ENCODE data around the gene SYN1. TPM values are rescaled to one million over a fixed set of nuclear protein-coding genes. Genes with fewer than 3 reads are reported as not detected.

SYN1 gene
- polyA plus RNA-seq, 1 experiment: 0.23 TPM

DNA sequence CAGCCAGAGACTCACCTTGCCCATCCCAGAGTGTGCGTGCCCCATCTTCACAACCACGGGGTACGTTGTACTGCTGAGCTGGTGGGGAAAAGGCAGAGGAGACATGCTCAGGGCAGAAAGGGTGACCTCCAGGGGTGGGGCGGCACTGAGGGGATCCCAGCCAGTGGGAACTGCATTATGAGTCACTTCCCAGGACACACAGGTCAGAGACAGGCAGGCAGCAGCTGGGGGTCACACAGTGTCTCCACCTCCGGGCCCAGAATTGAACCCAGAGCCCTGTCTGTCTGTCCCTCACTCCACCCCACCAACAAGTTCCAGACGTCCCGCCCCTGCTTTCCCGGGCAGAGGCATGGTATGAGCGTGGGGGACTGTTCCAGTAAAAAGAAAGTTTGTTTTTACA lies 42.2 kb downstream of the SYN1 start:
- ChIA-PET POLR2A (no interaction called here), CTCF (no interaction called here)
- H3K4me3 ChIP-seq (ENCODE audit: low read depth, low read length): no peak overlapping the region
- no peaks in the 10 kb centered on the region for H3K27me3 ChIP-seq (ENCODE audit: control insufficient read depth, insufficient read depth, low read length)
- H3K36me3 ChIP-seq (ENCODE audit: control insufficient read depth, insufficient read depth, low read length): no peaks in the 10 kb centered on the region
- TF ChIP-seq, protein P1, sequence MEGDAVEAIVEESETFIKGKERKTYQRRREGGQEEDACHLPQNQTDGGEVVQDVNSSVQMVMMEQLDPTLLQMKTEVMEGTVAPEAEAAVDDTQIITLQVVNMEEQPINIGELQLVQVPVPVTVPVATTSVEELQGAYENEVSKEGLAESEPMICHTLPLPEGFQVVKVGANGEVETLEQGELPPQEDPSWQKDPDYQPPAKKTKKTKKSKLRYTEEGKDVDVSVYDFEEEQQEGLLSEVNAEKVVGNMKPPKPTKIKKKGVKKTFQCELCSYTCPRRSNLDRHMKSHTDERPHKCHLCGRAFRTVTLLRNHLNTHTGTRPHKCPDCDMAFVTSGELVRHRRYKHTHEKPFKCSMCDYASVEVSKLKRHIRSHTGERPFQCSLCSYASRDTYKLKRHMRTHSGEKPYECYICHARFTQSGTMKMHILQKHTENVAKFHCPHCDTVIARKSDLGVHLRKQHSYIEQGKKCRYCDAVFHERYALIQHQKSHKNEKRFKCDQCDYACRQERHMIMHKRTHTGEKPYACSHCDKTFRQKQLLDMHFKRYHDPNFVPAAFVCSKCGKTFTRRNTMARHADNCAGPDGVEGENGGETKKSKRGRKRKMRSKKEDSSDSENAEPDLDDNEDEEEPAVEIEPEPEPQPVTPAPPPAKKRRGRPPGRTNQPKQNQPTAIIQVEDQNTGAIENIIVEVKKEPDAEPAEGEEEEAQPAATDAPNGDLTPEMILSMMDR (IDR thresholded peaks at IDR 0.05; ENCODE audit: insufficient read depth, low read depth, low read length): no peak
- DNase-seq (ENCODE audit: low read depth): no peak

DNA sequence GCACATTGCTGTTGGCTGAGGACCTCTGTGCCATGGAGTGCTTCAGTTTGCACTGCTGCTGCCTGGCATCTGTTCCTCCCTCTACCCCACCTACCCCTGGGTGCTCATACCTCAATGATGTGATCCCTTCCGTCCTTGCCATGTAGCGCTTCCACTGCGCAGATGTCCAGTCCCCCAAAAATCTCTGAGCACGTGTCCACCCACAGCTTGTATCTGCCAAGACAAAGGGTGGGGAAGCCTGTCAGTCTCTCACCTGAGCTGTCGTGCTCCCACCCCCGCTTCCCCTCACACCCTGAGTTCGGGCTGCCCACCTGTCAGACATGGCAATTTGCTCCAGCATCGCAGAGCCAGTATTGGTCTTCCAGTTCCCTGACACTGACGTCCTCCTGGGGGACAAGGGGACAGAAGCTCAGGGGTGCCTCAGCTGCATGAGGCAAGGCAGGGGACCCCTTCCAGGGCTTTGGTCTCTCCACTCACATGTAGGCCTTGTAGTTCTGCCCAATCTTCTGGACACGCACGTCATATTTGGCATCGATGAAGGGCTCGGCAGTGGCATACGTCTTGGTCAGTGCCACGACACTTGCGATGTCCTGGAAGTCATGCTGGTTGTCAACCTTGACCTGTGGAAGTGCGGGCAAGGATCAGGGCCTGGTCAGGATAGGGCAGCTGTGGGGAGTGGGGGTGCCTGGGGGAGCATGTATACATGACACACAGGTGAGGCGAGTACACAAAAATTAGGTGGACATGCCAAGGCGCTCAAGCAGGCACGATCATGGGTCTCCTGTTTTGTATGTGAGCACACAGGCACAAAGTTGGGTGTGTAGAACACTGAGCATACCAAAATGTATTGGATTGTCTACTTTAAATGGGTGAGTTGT lies 43.4 kb downstream of the SYN1 start:
- H3K36me3 ChIP-seq (ENCODE audit: control insufficient read depth, insufficient read depth, low read length): peaks cover 3% of the 10 kb centered on the region
- TF ChIP-seq, protein P1 (IDR thresholded peaks at IDR 0.05; ENCODE audit: insufficient read depth, low read depth, low read length): no peak
- no peak for DNase-seq (ENCODE audit: low read depth)
- ChIA-PET CTCF (no interaction called here), POLR2A (no interaction called here)
- no peaks in the 10 kb centered on the region for H3K27me3 ChIP-seq (ENCODE audit: control insufficient read depth, insufficient read depth, low read length)
- no peak overlapping the region for H3K4me3 ChIP-seq (ENCODE audit: low read depth, low read length)

GRCh38 chrX:47574547-47575301 lies 44.9 kb downstream of the SYN1 start:
- TF ChIP-seq, protein P1 (IDR thresholded peaks at IDR 0.05; ENCODE audit: insufficient read depth, low read depth, low read length): no peak
- ChIA-PET CTCF (no interaction called here), POLR2A (no interaction called here)
- Histone ChIP-seq H3K4me3 (ENCODE audit: low read depth, low read length) (peak overlapping the region; percentile 11; the same call in 1 of the 2 replicates), H3K27me3 (ENCODE audit: control insufficient read depth, insufficient read depth, low read length) (no peaks in the 10 kb centered on the region), H3K36me3 (ENCODE audit: control insufficient read depth, insufficient read depth, low read length) (peaks cover 6% of the 10 kb centered on the region)
- DNase-seq (ENCODE audit: low read depth): no peak

DNA sequence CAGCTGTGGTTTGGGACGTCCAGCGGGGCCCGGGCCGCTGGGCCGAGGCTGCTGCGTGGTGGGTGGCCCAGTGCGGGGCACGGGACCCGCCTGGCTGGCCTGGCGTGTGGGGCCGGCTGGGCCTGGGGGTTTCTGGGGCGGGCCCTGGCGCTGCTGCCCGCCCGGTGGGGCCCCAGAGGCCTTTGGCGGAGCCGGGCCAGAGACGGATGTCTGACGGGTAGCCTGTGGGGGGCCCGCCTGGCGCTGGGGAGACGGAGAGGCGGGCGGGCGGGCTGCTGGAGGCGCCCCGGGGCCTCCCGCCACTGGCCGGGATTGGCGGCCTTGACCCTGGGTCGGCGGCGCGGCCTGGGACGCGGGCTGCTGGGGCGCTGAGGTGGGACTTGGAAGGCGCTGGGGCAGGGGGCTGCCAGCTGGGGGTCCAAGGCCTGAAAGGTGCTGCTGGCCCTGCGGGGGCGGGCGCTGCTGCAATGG lies 45.5 kb downstream of the SYN1 start:
- TF ChIP-seq, protein P1 (IDR thresholded peaks at IDR 0.05; ENCODE audit: insufficient read depth, low read depth, low read length): no peak
- H3K4me3 ChIP-seq (ENCODE audit: low read depth, low read length): peak overlapping the region; percentile 27
- DNase-seq (ENCODE audit: low read depth): no peak
- no peaks in the 10 kb centered on the region for H3K27me3 ChIP-seq (ENCODE audit: control insufficient read depth, insufficient read depth, low read length)
- peaks cover 6% of the 10 kb centered on the region for H3K36me3 ChIP-seq (ENCODE audit: control insufficient read depth, insufficient read depth, low read length)
- CTCF ChIA-PET: interaction anchor here (1.2 to 1.5 kb wide), 2 partner anchors 8 to 70 kb away, joined by 3 to 5 read pairs; partner anchors contain the start of gene TIMP1
- POLR2A ChIA-PET: no interaction called here
